Measurements from ENCODE around the gene GCNT1.
"Not testable (repeated sequence)": the region's sequence is repeated elsewhere in the genome, so short reads cannot be mapped to it uniquely, and the experiment has no call there.

GCNT1 gene

GRCh38 chr9:76458903-76459693, at the start of gene GCNT1:
TSS of gene GCNT1 (plus strand) at chr9:76459182. CDS start at chr9:76502382, 43,200 bp downstream.
- FAIRE-seq (no peak), DNase-seq (ENCODE audit: low spot score) (peak; percentile 97)

DNA sequence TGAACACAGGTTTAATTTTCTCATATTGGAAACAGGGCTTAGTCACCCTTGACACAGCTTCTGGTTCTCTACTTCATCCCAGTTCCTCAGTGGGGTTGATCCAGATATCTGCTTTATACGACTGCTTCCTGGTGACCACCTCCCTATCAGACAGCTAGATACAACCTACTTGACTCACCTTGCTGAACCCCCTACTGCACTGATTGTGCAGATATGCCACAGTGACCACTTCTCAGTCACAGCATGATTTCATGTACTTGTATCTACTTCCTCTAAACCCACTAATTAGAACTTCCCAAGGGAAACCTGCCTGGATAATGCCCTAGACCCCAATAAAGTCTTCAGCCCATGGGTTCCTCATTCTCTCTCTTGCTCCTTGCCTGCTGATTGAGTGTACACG, 46.3 kb upstream of the GCNT1 start:
- no peak for DNase-seq (ENCODE audit: low spot score)
- FAIRE-seq, result no peak

DNA sequence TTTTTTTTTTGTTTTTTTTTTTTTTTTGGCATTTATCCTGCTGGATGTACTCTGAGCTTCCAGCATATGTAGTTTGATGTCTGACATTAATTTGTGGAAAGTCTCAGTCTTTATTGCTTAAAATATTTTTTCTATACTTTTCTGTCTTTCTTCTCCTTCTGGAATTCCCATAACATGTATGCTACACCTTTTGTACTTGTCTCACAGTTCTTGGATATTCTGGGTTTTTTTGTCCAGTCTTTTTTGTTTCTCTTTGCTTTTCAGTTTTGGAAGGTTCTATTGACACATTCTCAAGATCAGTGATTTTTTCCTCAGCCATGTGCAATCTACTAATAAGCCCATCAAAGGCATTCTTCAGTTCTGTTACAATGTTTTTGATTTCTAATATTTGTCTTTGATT, 45.3 kb upstream of the GCNT1 start:
- FAIRE-seq (no peak), DNase-seq (ENCODE audit: low spot score) (no peak)

GRCh38 chr9:76414661-76415060, 44.3 kb upstream of the GCNT1 start:
- FAIRE-seq (no peak), DNase-seq (ENCODE audit: low spot score) (no peak)

GRCh38 chr9:76415154-76415553, 43.8 kb upstream of the GCNT1 start:
- DNase-seq (ENCODE audit: low spot score) (no peak), FAIRE-seq (no peak)

DNA sequence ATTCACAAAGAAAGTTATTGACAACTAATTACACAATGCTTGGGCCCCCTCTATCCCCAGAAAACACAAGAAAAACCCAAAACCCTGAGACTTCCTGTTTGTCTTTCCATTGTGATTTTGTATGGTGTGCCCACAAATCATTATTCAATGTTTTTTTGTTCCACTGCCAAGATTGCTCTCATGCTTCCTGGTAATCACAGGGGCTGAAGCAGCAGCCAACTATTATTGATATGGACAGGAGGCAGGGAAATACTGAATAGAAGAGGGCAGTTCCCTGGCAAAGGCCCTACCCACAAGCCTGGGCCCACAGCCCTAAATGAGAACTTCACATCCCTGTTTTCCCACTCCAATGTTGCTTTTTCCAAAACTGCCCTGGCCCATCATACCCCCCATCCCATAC, 43.3 kb upstream of the GCNT1 start:
- no peak for FAIRE-seq

DNA sequence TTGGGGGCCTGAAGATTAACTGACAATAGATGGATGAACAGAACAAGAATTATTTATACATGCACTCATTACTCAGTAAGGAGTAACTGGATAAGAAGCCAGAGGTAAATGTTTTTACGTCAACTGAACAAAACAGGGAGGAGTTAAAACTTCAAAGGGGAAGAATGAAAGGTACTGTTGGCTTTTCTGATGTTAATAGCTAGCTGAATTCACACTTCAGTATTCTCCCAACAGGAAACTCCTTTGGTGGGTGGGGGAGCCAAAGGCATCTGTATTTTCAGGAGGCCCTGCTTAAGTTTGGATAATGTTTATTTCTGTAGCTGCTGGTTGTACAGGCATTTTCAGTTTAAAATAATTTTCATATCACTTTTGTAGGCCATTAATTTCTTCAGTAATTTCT, 41.6 kb upstream of the GCNT1 start:
- FAIRE-seq, result no peak
- no peak for DNase-seq (ENCODE audit: low spot score)

More for the DNA sequence above, 43.3 kb upstream of the GCNT1 start:
- no peak for DNase-seq (ENCODE audit: low spot score)

GRCh38 chr9:76419782-76420380, 39.1 kb upstream of the GCNT1 start:
- peak; percentile 20 for DNase-seq (ENCODE audit: low spot score)

GRCh38 chr9:76423216-76424177, 35.5 kb upstream of the GCNT1 start:
- DNase-seq (ENCODE audit: low spot score) (no peak), FAIRE-seq (no peak)

More at GRCh38 chr9:76419782-76420380, 39.1 kb upstream of the GCNT1 start:
- FAIRE-seq, result no peak

DNA sequence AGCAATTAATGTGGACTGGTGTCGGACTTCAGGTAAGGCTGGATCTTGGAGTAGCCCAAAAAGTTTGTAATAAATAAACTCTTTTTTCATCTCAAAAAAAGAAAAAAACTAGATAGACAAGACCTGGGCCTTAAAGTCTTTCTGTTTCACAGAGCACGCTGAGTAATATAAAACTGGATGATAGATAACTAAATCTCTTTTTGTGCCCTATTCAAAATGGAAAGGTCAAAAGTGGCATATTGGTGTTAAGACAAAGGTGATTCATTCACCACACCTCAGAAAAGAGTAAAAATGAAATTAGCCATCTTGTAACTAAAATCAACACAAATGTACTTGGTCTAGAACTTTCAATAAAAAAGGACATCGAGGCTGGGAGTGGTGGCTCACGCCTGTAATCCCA, 34.5 kb upstream of the GCNT1 start:
- FAIRE-seq, result no peak
- no peak for DNase-seq (ENCODE audit: low spot score)

GRCh38 chr9:76425677-76426453, 33.1 kb upstream of the GCNT1 start:
- FAIRE-seq, result no peak
- DNase-seq (ENCODE audit: low spot score), result no peak

- FAIRE-seq (no peak), DNase-seq (ENCODE audit: low spot score) (no peak)
These were observed 32.1 kb upstream of the GCNT1 start for GRCh38 chr9:76426807-76427419.

GRCh38 chr9:76431601-76432000, 27.4 kb upstream of the GCNT1 start:
- no peak for FAIRE-seq
- no peak for DNase-seq (ENCODE audit: low spot score)

DNA sequence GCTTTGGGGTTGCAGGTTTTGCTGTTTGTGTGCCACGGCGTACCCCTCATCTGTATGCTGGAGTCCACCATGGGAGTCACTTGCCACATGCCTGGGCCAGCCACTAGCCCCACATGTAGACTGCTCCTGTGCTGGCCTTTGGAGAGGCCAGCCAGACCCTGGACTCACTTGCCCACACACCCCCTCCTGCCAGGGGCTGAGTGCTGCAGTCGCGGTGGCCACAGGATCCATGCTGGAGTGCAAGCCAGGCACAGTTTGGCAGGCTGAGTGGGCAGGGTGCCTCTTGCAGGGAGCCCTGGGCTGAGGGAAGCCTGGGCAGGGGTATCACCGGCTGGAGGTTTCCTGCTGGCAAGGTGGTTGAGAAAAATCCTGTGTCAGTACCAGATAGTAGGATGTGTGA, 25.6 kb upstream of the GCNT1 start:
- FAIRE-seq (no peak), DNase-seq (ENCODE audit: low spot score) (no peak)

DNA sequence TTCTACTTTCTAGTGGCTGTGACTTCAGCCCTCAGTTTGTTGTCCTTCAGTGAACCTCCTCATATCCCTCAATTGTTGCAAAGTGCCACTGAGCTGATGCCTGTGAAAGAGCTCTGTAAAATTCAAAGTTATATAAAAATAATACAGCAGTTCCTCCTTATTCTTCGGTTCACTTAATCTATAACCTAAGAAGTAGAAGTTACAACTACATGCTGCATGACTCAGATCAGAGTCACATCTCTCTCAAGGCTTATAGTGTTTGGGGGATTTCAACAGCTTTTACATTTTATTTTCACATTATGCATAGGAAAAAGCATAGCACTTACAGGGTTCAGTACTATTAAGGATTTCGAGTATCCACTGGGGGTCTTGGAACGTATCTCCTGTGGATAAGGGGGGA, 25.1 kb upstream of the GCNT1 start:
- DNase-seq (ENCODE audit: low spot score) (no peak), FAIRE-seq (no peak)

DNA sequence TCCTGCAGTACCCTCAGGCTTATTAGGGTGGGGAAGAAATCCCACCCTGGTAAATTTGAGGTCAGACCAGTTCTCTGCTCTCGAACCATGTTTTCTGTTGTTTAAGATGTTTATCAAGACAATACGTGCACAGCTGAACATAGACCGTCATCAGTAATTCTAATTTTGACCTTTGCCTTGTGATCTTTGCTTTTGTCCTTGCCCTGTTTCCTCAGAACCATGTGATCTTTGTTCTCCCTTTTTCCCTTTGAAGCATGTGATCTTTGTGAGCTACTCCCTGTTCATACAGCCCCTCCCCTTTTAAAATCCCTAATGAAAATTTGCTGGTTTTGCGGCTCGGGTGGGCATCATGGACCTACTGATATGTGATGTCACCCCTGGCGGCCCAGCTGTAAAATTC, 24.1 kb upstream of the GCNT1 start:
- not testable (repeated sequence) for FAIRE-seq; DNase-seq (ENCODE audit: low spot score)

DNA sequence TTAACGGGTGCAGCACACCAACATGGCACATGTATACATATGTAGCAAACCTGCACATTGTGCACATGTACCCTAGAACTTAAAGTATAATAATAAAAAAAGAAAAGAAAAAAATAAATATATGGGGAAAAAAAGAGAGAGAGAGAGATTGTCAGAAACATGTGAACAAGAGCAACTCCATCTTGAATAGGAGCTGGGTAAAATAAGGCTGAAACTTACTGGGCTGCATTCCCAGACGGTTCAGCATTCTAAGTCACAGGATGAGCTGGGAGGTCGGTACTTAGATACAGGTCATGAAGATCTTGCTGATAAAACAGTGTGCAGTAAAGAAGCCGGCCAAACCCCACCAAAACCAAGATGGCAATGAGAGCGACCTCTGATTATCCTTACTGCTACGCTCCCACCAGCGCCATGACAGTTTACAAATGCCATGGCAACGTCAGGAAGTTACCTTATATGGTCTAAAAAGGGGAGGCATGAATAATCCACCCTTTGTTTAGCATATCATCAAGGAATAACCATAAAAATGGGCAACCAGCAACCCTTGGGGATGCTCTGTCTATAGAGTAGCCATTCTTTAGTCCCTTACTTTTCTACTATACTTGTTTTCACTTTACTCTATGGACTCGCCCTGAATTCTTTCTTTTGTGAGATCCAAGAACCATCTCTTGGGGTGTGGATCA, 21.8 kb upstream of the GCNT1 start:
- not testable (repeated sequence) for FAIRE-seq; DNase-seq (ENCODE audit: low spot score)

DNA sequence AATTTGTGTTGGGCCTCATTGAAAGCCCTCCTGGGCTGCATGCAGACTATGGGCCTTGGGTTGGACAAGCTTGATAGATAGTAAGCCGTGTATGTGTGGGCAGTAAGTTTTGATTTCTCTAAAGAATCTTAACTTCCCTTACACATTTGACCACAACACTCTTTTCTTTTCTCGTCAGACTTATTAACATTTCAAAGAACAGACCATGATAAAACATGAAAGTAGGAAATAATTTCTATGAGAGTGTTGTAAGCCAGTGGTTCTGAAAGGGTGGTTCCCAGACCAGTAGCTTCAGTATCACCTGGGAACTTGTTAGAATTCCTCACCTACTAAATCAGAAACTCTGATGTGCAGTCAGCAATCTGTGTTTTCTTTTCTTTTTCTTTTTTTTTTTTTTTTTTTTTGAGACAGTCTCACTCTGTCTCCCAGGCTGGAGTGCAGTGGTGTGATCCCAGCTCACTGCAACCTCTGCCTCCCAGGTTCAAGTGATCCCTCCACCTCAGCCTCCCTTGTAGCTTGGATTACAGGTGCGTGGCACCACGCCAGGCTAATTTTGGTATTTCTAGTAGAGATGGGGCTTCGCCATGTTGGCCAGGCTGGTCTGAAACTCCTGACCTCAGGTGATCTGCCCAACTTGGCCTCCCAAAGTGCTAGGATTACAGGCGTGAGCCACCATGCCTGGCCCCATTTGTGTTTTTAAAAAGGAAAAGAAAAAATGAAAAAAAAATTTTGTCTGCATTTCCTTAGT, 20.0 kb upstream of the GCNT1 start:
- no peak for FAIRE-seq
- DNase-seq (ENCODE audit: low spot score), result no peak
